GM23248 (cell line): ENCODE data around the gene MAFG.

Experiments used
- EZH2 ChIP-seq: fragments of 200-600 bp; sonication (generic); IDR thresholded peaks from 2 replicates; pipeline ENCODE4 v1.6.1; 2018; ENCODE audit warnings: antibody characterized with exemption, mild to moderate bottlenecking; ENCODE audit not compliant: insufficient read depth, poor library complexity, severe bottlenecking
- EZH2phosphoT487 ChIP-seq: fragments of 200-600 bp; sonication (generic); IDR thresholded peaks from 2 replicates; pipeline ENCODE4 v1.6.1; 2018; ENCODE audit warnings: antibody characterized with exemption, moderate library complexity, mild to moderate bottlenecking, low read depth; ENCODE audit not compliant: insufficient read depth

GRCh38 chr17:81961087-81961511 is 33.6 kb upstream of the MAFG start, which contains the start of gene NOTUM:
- TF ChIP-seq EZH2: no peak
- no peak for TF ChIP-seq EZH2phosphoT487
